ENCODE measurements around the gene CHSY1.

Gene CHSY1

GRCh38 chr15:101213570-101213969 lies 38.3 kb downstream of the CHSY1 start:
- no peak for TF ChIP-seq CTCF (IDR thresholded peaks at IDR 0.05; ENCODE audit: insufficient read depth, low read length, poor library complexity, severe bottlenecking)
- DNase-seq (ENCODE audit: extremely low read depth, insufficient read length), result no peak
- H3K27me3 ChIP-seq (replicated peaks; ENCODE audit: control insufficient read depth, insufficient read depth, low read length), result no peaks in the 10 kb centered on the region

GRCh38 chr15:101213147-101213546 lies 38.7 kb downstream of the CHSY1 start:
- Histone ChIP-seq H3K27me3 (replicated peaks; ENCODE audit: control insufficient read depth, insufficient read depth, low read length) (no peaks in the 10 kb centered on the region), H3K4me3 (replicated peaks; ENCODE audit: low read depth, low read length) (no peak overlapping the region), H3K36me3 (ENCODE audit: control insufficient read depth, insufficient read depth, low read length) (peaks cover 2% of the 10 kb centered on the region)
- no peak for DNase-seq (ENCODE audit: extremely low read depth, insufficient read length)
- no peak for TF ChIP-seq CTCF (IDR thresholded peaks at IDR 0.05; ENCODE audit: insufficient read depth, low read length, poor library complexity, severe bottlenecking)

More at GRCh38 chr15:101213570-101213969, 38.3 kb downstream of the CHSY1 start:
- H3K4me3 ChIP-seq (replicated peaks; ENCODE audit: low read depth, low read length), result no peak overlapping the region
- peaks cover 2% of the 10 kb centered on the region for H3K36me3 ChIP-seq (ENCODE audit: control insufficient read depth, insufficient read depth, low read length)

GRCh38 chr15:101211897-101212296 lies 40.0 kb downstream of the CHSY1 start:
- TF ChIP-seq CTCF (IDR thresholded peaks at IDR 0.05; ENCODE audit: insufficient read depth, low read length, poor library complexity, severe bottlenecking), result no peak
- Histone ChIP-seq H3K4me3 (replicated peaks; ENCODE audit: low read depth, low read length) (no peak overlapping the region), H3K27me3 (replicated peaks; ENCODE audit: control insufficient read depth, insufficient read depth, low read length) (no peaks in the 10 kb centered on the region), H3K36me3 (ENCODE audit: control insufficient read depth, insufficient read depth, low read length) (peaks cover 2% of the 10 kb centered on the region)
- no peak for DNase-seq (ENCODE audit: extremely low read depth, insufficient read length)

DNA sequence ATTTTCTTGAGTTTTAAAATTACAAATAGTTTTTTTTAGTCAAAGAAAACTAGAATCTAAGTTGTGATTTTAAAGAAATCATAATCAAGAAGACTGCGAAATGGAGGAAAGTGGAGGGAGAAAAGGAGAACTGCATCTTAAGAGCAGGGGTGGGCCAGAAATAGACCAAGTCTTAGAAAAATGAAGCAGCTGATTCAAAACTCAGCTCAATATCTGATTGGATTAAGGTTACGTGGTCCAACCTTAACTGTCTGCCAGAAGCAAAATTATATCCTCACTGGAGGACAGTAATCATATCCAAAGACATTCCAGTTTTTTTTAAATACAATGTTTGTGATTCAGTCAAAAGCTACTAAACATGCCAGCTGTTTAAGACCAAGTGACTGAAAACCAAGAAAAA lies 41.4 kb downstream of the CHSY1 start:
- no peak for DNase-seq (ENCODE audit: extremely low read depth, insufficient read length)
- H3K4me3 ChIP-seq (replicated peaks; ENCODE audit: low read depth, low read length), result no peak overlapping the region
- H3K27me3 ChIP-seq (replicated peaks; ENCODE audit: control insufficient read depth, insufficient read depth, low read length), result no peaks in the 10 kb centered on the region
- peaks cover 4% of the 10 kb centered on the region for H3K36me3 ChIP-seq (ENCODE audit: control insufficient read depth, insufficient read depth, low read length)
- TF ChIP-seq CTCF (IDR thresholded peaks at IDR 0.05; ENCODE audit: insufficient read depth, low read length, poor library complexity, severe bottlenecking), result no peak

GRCh38 chr15:101210058-101210457 lies 41.8 kb downstream of the CHSY1 start:
- Histone ChIP-seq H3K27me3 (replicated peaks; ENCODE audit: control insufficient read depth, insufficient read depth, low read length) (no peaks in the 10 kb centered on the region), H3K4me3 (replicated peaks; ENCODE audit: low read depth, low read length) (no peak overlapping the region), H3K36me3 (ENCODE audit: control insufficient read depth, insufficient read depth, low read length) (peaks cover 4% of the 10 kb centered on the region)
- TF ChIP-seq CTCF (IDR thresholded peaks at IDR 0.05; ENCODE audit: insufficient read depth, low read length, poor library complexity, severe bottlenecking), result no peak
- no peak for DNase-seq (ENCODE audit: extremely low read depth, insufficient read length)

- DNase-seq (ENCODE audit: extremely low read depth, insufficient read length), result no peak
- no peak overlapping the region for H3K4me3 ChIP-seq (replicated peaks; ENCODE audit: low read depth, low read length)
- no peak for TF ChIP-seq CTCF (IDR thresholded peaks at IDR 0.05; ENCODE audit: insufficient read depth, low read length, poor library complexity, severe bottlenecking)
- peaks cover 4% of the 10 kb centered on the region for H3K36me3 ChIP-seq (ENCODE audit: control insufficient read depth, insufficient read depth, low read length)
- no peaks in the 10 kb centered on the region for H3K27me3 ChIP-seq (replicated peaks; ENCODE audit: control insufficient read depth, insufficient read depth, low read length)
These were observed 42.5 kb downstream of the CHSY1 start for GRCh38 chr15:101209285-101209845.
